ENCODE measurements around the gene EBNA1BP2. TPM values are rescaled to one million over a fixed set of nuclear protein-coding genes. Genes with fewer than 3 reads are reported as not detected.

EBNA1BP2 gene
- total RNA-seq, 2 experiments from 2014 or later: 14.8 to 15.1 TPM

GRCh38 chr1:43174873-43175272 is 2.8 kb upstream of the EBNA1BP2 start:
- intact Hi-C loops (cut with DNase I, micrococcal nuclease): loop anchor here in 1 of 2 experiments (5.0 to 10.0 kb wide), 12 partner anchors 182 to 1810 kb away; partner anchors contain the start of genes ATP6V0B, B4GALT2, C1orf50 and CDC20
- TF ChIP-seq CTCF (IDR thresholded peaks at IDR 0.05): no peak
- peaks cover 5% of the 10 kb centered on the region for H3K36me3 ChIP-seq (ENCODE audit: insufficient read depth, low read length)
- Mint-ChIP-seq H3K4me1 (ENCODE audit: low read depth) (peaks cover 33% of the 10 kb centered on the region), H3K9me3 (no peaks in the 10 kb centered on the region), H3K27me3 (peaks cover 25% of the 10 kb centered on the region), H3K4me3 (no peak overlapping the region), H3K27ac (no peak overlapping the region), H3K36me3 (ENCODE audit: low read depth) (peaks cover 24% of the 10 kb centered on the region)
- H3K4me3 ChIP-seq (ENCODE audit: low read length): no peak overlapping the region
- peaks cover 14% of the 10 kb centered on the region for H3K4me1 ChIP-seq (ENCODE audit: insufficient read depth, low read length)
- CTCF ChIA-PET: no interaction called here
- ATAC-seq (ENCODE audit: poor library complexity) (no peak), DNase-seq (no peak)
- H3K27ac ChIP-seq (ENCODE audit: low read depth in 1 of 2, low read length in 2 of 2): no peak overlapping the region
- H3K9me3 ChIP-seq (ENCODE audit: control insufficient read depth in 1 of 2, insufficient read depth in 1 of 2, low read length in 2 of 2): no peaks in the 10 kb centered on the region
- H3K27me3 ChIP-seq (ENCODE audit: control insufficient read depth in 1 of 2, insufficient read depth in 2 of 2, low read length in 2 of 2): peaks cover 15 to 21% of the 10 kb centered on the region in 2 experiments
- POLR2A ChIA-PET: no interaction called here

- ATAC-seq (ENCODE audit: poor library complexity): peak; percentile 93
- H3K4me3 ChIP-seq (ENCODE audit: low read length): peak overlapping the region; percentile 93
- H3K36me3 ChIP-seq (ENCODE audit: insufficient read depth, low read length): peaks cover 28% of the 10 kb centered on the region
- Mint-ChIP-seq H3K27ac (peak overlapping the region; percentile 82), H3K4me1 (ENCODE audit: low read depth) (peaks cover 33% of the 10 kb centered on the region), H3K4me3 (peak overlapping the region; percentile 96), H3K36me3 (ENCODE audit: low read depth) (peaks cover 47% of the 10 kb centered on the region), H3K27me3 (peaks cover 22% of the 10 kb centered on the region), H3K9me3 (no peaks in the 10 kb centered on the region)
- no peak for TF ChIP-seq CTCF (IDR thresholded peaks at IDR 0.05)
- H3K27ac ChIP-seq (ENCODE audit: low read depth in 1 of 2, low read length in 2 of 2): peak overlapping the region in 1 of 2 donors; percentile 69
- DNase-seq: peak in 13 of 14 experiments; percentile 75 to 96 (median 84)
- intact Hi-C loops (cut with DNase I, micrococcal nuclease): loop anchor here in 1 of 2 experiments (2.0 to 10.0 kb wide), 14 partner anchors 185 to 1808 kb away; partner anchors contain the start of genes ATP6V0B, B4GALT2, C1orf50 and CDC20
- POLR2A ChIA-PET: interaction anchor here (1.0 to 1.2 kb wide), 5 partner anchors 196 to 709 kb away, joined by 3 to 8 read pairs (median 4); partner anchors contain the start of genes CCDC30, ELOVL1, HYI and KDM4A
- CTCF ChIA-PET: no interaction called here
- peaks cover 12 to 20% of the 10 kb centered on the region in 2 experiments for H3K27me3 ChIP-seq (ENCODE audit: control insufficient read depth in 1 of 2, insufficient read depth in 2 of 2, low read length in 2 of 2)
- H3K9me3 ChIP-seq (ENCODE audit: control insufficient read depth in 1 of 2, insufficient read depth in 1 of 2, low read length in 2 of 2): no peaks in the 10 kb centered on the region
- peaks cover 14% of the 10 kb centered on the region for H3K4me1 ChIP-seq (ENCODE audit: insufficient read depth, low read length)
Observed at GRCh38 chr1:43172527-43172972, 460 bp upstream of the EBNA1BP2 start.

- no peaks in the 10 kb centered on the region for H3K9me3 ChIP-seq (ENCODE audit: control insufficient read depth in 1 of 2, insufficient read depth in 1 of 2, low read length in 2 of 2)
- Mint-ChIP-seq H3K27me3 (peaks cover 10% of the 10 kb centered on the region), H3K27ac (no peak overlapping the region), H3K4me3 (peak overlapping the region; percentile 96), H3K9me3 (no peaks in the 10 kb centered on the region), H3K36me3 (ENCODE audit: low read depth) (peaks cover 58% of the 10 kb centered on the region), H3K4me1 (ENCODE audit: low read depth) (peaks cover 33% of the 10 kb centered on the region)
- peaks cover 14% of the 10 kb centered on the region for H3K4me1 ChIP-seq (ENCODE audit: insufficient read depth, low read length)
- intact Hi-C loops (cut with DNase I, micrococcal nuclease): loop anchor here in 1 of 2 experiments (5.0 to 10.0 kb wide), 12 partner anchors 186 to 1807 kb away; partner anchors contain the start of genes ATP6V0B, B4GALT2, C1orf50 and CDC20
- ChIA-PET CTCF (no interaction called here), POLR2A (interaction anchor here (0.7 to 1.2 kb wide), 6 partner anchors 11 to 708 kb away, joined by 3 to 8 read pairs (median 4); partner anchors contain the start of genes CCDC30, HYI, KDM4A and PPIH)
- ATAC-seq (ENCODE audit: poor library complexity): no peak
- H3K36me3 ChIP-seq (ENCODE audit: insufficient read depth, low read length): peaks cover 39% of the 10 kb centered on the region
- H3K27me3 ChIP-seq (ENCODE audit: control insufficient read depth in 1 of 2, insufficient read depth in 2 of 2, low read length in 2 of 2): peaks cover 8 to 9% of the 10 kb centered on the region in 2 experiments
- H3K4me3 ChIP-seq (ENCODE audit: low read length): peak overlapping the region; percentile 93
- no peak overlapping the region for H3K27ac ChIP-seq (ENCODE audit: low read depth in 1 of 2, low read length in 2 of 2)
- no peak for TF ChIP-seq CTCF (IDR thresholded peaks at IDR 0.05)
- peak in 2 of 14 experiments; percentile 5 to 23 for DNase-seq
Observed at GRCh38 chr1:43171312-43171875, 696 bp downstream of the EBNA1BP2 start.
